HCT116 (cell line): ENCODE results near the gene TAC4. TPM values are rescaled to one million over a fixed set of nuclear protein-coding genes. Genes with fewer than 3 reads are reported as not detected.

Source experiments
- ATAC-seq: fragments of 200-7000 bp; cut with Tn5 transposase; 2 replicates; pipeline ENCODE4 v1.9.1; 2020; ENCODE audit warnings: mild to moderate bottlenecking, moderate library complexity
- BruUV-seq: library from RNA; stranded (reverse); fragments of 400-500 nt; replicated peaks from 2 replicates; lab custom pipeline; 2021; lab: Mats Ljungman, UMichigan
- CTCF ChIA-PET: fragments of 300-600 bp; sonication (Branson Sonifier 250); formaldehyde crosslinking; loops from one replicate; lab custom pipeline; 2021; ENCODE audit warnings: antibody characterized with exemption; lab: Charles Lee
- POLR2A ChIA-PET: fragments of 300-600, 350-600 bp; sonication (Branson Sonifier 250); formaldehyde crosslinking; loops from one replicate; lab custom pipeline; 2021; ENCODE audit warnings: antibody characterized with exemption; lab: Charles Lee
- RAD21 ChIA-PET, 2 experiments: fragments of 300-600 bp; sonication (Branson Sonifier 250); formaldehyde crosslinking; loops; one replicate each; lab custom pipeline; 2023; ENCODE audit warnings: low total read pairs in 2 of 2; ENCODE audit not compliant: uncharacterized antibody in 2 of 2, unreplicated experiment in 2 of 2, low non-redundant PET in 1 of 2; lab: Charles Lee
- DNase-seq: peaks from one replicate; pipeline ENCODE4 v3.0.0-alpha.2; 2010; ENCODE audit warnings: low read depth, low spot score
- H2AFZ ChIP-seq: fragments of 200-600 bp; shearing (Covaris generic), sonication (generic); 2 replicates; pipeline ENCODE4 v1.6.1; 2017; ENCODE audit warnings: low read depth, mixed run types, mixed read lengths, antibody characterized with exemption, low read length; ENCODE audit not compliant: poor library complexity, severe bottlenecking
- H3K27ac ChIP-seq: 2 replicates; pipeline ENCODE4 v1.5.1; 2012; ENCODE audit warnings: low read depth, low read length
- H3K27me3 ChIP-seq: fragments of 200-600 bp; sonication (generic); 2 replicates; pipeline ENCODE4 v1.6.1; 2016; ENCODE audit warnings: mixed run types, low read length, mixed read lengths; ENCODE audit not compliant: insufficient read depth
- H3K36me3 ChIP-seq, 2 experiments: fragments of 200-500 bp in 1 of 2; fragments of 200-600 bp in 1 of 2; sonication (Bioruptor generic) in 1 of 2; sonication (generic) in 1 of 2; 2 replicates each; pipeline versions ENCODE4 v1.5.1 to v1.6.1; 2014 to 2016; ENCODE audit warnings: low read length in 2 of 2, inconsistent platforms in 1 of 2, mixed read lengths in 1 of 2, mixed run types in 1 of 2; ENCODE audit not compliant: insufficient read depth in 2 of 2, control insufficient read depth in 1 of 2
- H3K4me1 ChIP-seq, 2 experiments: fragments of 200-600 bp in 1 of 2; sonication (generic) in 1 of 2; 2 replicates each; pipeline versions ENCODE4 v1.5.1 to v1.6.1; 2012 to 2017; ENCODE audit warnings: low read length in 2 of 2, inconsistent platforms in 1 of 2, mild to moderate bottlenecking in 1 of 2, mixed read lengths in 1 of 2, mixed run types in 1 of 2, moderate library complexity in 1 of 2; ENCODE audit not compliant: insufficient read depth in 2 of 2, control insufficient read depth in 1 of 2
- H3K4me2 ChIP-seq: fragments of 200-600 bp; sonication (generic); 2 replicates; pipeline ENCODE4 v1.6.1; 2017; ENCODE audit warnings: mixed run types, low read length, mixed read lengths
- H3K4me3 ChIP-seq, 2 experiments: fragments of 200-600 bp in 1 of 2; sonication (generic) in 1 of 2; replicated peaks in 1 of 2; 2 replicates each; pipeline ENCODE4 v1.5.1; 2011 to 2016; ENCODE audit warnings: low read length in 2 of 2, control low read depth in 1 of 2, low read depth in 1 of 2, mild to moderate bottlenecking in 1 of 2, mixed read lengths in 1 of 2, mixed run types in 1 of 2
- H3K79me2 ChIP-seq: fragments of 200-600 bp; sonication (generic); 2 replicates; pipeline ENCODE4 v1.6.1; 2017; ENCODE audit warnings: mild to moderate bottlenecking, mixed run types, low read length, moderate library complexity, mixed read lengths; ENCODE audit not compliant: insufficient read depth
- H3K9ac ChIP-seq: fragments of 200-600 bp; sonication (generic); 2 replicates; pipeline ENCODE4 v1.6.1; 2016; ENCODE audit warnings: low read length, mixed read lengths
- H3K9me2 ChIP-seq: fragments of 200-600 bp; sonication (generic), shearing (Covaris generic); 2 replicates; pipeline ENCODE4 v1.6.1; 2017; ENCODE audit warnings: mixed run types, mild to moderate bottlenecking, moderate library complexity; ENCODE audit not compliant: insufficient read depth
- H3K9me3 ChIP-seq, 2 experiments: fragments of 200-500 bp in 1 of 2; fragments of 200-600 bp in 1 of 2; sonication (Bioruptor generic) in 1 of 2; sonication (generic) in 1 of 2; 2 replicates each; pipeline ENCODE4 v1.6.1; 2014 to 2017; ENCODE audit warnings: low read length in 2 of 2, mixed read lengths in 2 of 2, inconsistent platforms in 1 of 2, low read depth in 1 of 2, mild to moderate bottlenecking in 1 of 2, mixed run types in 1 of 2, moderate library complexity in 1 of 2; ENCODE audit not compliant: control insufficient read depth in 1 of 2, insufficient read depth in 1 of 2
- H4K20me1 ChIP-seq: fragments of 200-600 bp; sonication (generic), shearing (Covaris generic); 2 replicates; pipeline ENCODE4 v1.6.1; 2017; ENCODE audit warnings: mixed run types, mild to moderate bottlenecking, moderate library complexity; ENCODE audit not compliant: insufficient read depth
- CBX3 ChIP-seq: IDR thresholded peaks from 2 replicates; pipeline ENCODE4 v1.6.1; 2012; ENCODE audit warnings: low read depth
- CEBPB ChIP-seq: IDR thresholded peaks from 2 replicates; pipeline ENCODE4 v1.6.1; 2012; ENCODE audit warnings: low read depth
- EZH2 ChIP-seq: fragments of 200-600 bp; sonication (generic); IDR thresholded peaks from 2 replicates; pipeline ENCODE4 v1.6.1; 2017; ENCODE audit warnings: antibody characterized with exemption, mixed run types
- FOSL1 ChIP-seq: IDR thresholded peaks from 2 replicates; pipeline ENCODE4 v1.6.1; 2012; ENCODE audit warnings: low read depth
- MAX ChIP-seq: IDR thresholded peaks from 2 replicates; pipeline ENCODE4 v1.6.1; 2012
- POLR2AphosphoS5 ChIP-seq: IDR thresholded peaks from 2 replicates; pipeline ENCODE4 v1.6.1; 2011; ENCODE audit warnings: mild to moderate bottlenecking, low read depth, low read length, moderate library complexity
- YY1 ChIP-seq: IDR thresholded peaks from 2 replicates; pipeline ENCODE4 v1.6.1; 2011; ENCODE audit warnings: low read length, low read depth, moderate library complexity, mild to moderate bottlenecking; ENCODE audit not compliant: insufficient replicate concordance; ENCODE audit errors: extremely low read depth
- ZFX ChIP-seq: fragments of 450-650 bp; IDR thresholded peaks from 2 replicates; pipeline ENCODE4 v1.6.1; 2017
- ZNF274 ChIP-seq: fragments of 200-500 bp; sonication (Bioruptor generic); IDR thresholded peaks from 2 replicates; pipeline ENCODE4 v1.6.1; 2014; ENCODE audit warnings: mild to moderate bottlenecking, low read depth, low read length, inconsistent platforms
- intact Hi-C: fragments of 100-400 bp; cut with micrococcal nuclease; formaldehyde crosslinking; loops from 2 replicates; pipeline ENCODE4 v1.10.0; 2022
- total RNA-seq: library from RNA; stranded (reverse); gene quantifications from one replicate; pipeline ENCODE4 v1.2.1, GENCODE V29; 2021; ENCODE audit not compliant: unreplicated experiment

TAC4 gene
- total RNA-seq, 1 experiment from 2014 or later = not detected

GRCh38 chr17:49817993-49818392 is 29.9 kb downstream of the TAC4 start:
- H3K27me3 ChIP-seq = no peaks in the 10 kb centered on the region
- peaks cover 51 to 60% of the 10 kb centered on the region in 2 experiments for H3K36me3 ChIP-seq
- POLR2A ChIA-PET = no interaction called here
- no peaks in the 10 kb centered on the region for H3K9me2 ChIP-seq
- DNase-seq (no peak), ATAC-seq (no peak)
- no peak overlapping the region for H3K4me3 ChIP-seq
- RAD21 ChIA-PET = no interaction called here
- TF ChIP-seq YY1 = no peak
- TF ChIP-seq FOSL1 = no peak
- no peak for TF ChIP-seq EZH2
- no peak for TF ChIP-seq MAX
- TF ChIP-seq CEBPB = no peak
- no peak for TF ChIP-seq ZFX
- TF ChIP-seq ZNF274 = no peak
- TF ChIP-seq CBX3 = no peak
- no peaks in the 10 kb centered on the region for H3K9me3 ChIP-seq
- H3K27ac ChIP-seq = no peak overlapping the region
- peaks cover 21% of the 10 kb centered on the region for H3K79me2 ChIP-seq
- no peak overlapping the region for H3K4me2 ChIP-seq
- BruUV-seq = no TSS peak
- H4K20me1 ChIP-seq = no peaks in the 10 kb centered on the region; the same call in 1 of the 2 replicates
- no peak overlapping the region for H3K9ac ChIP-seq
- intact Hi-C loops = no loop called here
- no peak overlapping the region for H2AFZ ChIP-seq
- CTCF ChIA-PET = no interaction called here
- no peaks in the 10 kb centered on the region for H3K4me1 ChIP-seq

DNA sequence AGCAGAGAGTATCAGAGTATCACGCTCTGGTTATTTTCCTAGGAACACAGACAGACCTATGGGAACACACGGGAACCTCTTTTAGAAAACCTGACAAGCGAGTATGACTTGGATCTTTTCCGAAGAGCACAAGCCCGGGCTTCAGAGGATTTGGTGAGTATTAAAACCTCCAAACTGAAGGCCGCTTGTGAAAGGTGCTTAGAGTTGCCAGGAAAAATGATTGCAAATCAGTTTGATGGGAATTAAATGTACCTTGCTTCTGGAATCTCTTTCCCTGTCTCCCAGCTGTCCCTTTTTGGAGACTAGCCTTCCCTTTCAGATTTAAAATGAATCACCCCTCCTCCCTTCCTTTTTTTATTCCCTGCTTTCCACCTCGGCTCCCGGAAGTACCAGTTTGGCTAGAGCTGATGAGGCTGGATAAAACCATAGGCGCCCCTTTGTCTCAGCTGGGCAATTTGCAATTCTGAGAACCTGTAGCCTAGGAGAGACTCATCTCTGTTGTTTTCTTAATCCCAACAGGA is 32.0 kb downstream of the TAC4 start:
- Histone ChIP-seq H4K20me1 (no peaks in the 10 kb centered on the region; the same call in 1 of the 2 replicates), H3K79me2 (peaks cover 22% of the 10 kb centered on the region), H3K27ac (no peak overlapping the region), H2AFZ (no peak overlapping the region), H3K27me3 (no peaks in the 10 kb centered on the region), H3K9ac (no peak overlapping the region), H3K9me2 (no peaks in the 10 kb centered on the region), H3K36me3 (peaks cover 44 to 52% of the 10 kb centered on the region in 2 experiments), H3K9me3 (no peaks in the 10 kb centered on the region), H3K4me3 (no peak overlapping the region), H3K4me2 (no peak overlapping the region), H3K4me1 (no peaks in the 10 kb centered on the region)
- DNase-seq (no peak), ATAC-seq (no peak)
- no peak for TF ChIP-seq POLR2AphosphoS5
- BruUV-seq = no TSS peak
- POLR2A ChIA-PET = no interaction called here
- RAD21 ChIA-PET = no interaction called here
- intact Hi-C loops = no loop called here
- CTCF ChIA-PET = no interaction called here
